B cell (primary cell): ENCODE results near the gene UBE2D3. TPM values are rescaled to one million over a fixed set of nuclear protein-coding genes. Genes with fewer than 3 reads are reported as not detected.

Experiments
- ATAC-seq: fragments of 200-7000 bp; cut with Tn5 transposase; one replicate; pipeline ENCODE4 v1.10.0; 2021; ENCODE audit warnings: low read depth, mild to moderate bottlenecking, moderate number of reproducible peaks, moderate library complexity
- CTCF ChIA-PET: fragments of 350-600 bp; sonication (Branson Sonifier 250); formaldehyde crosslinking; loops from one replicate; lab custom pipeline; 2021; ENCODE audit warnings: antibody characterized with exemption, inconsistent platforms; lab: Charles Lee
- POLR2A ChIA-PET: fragments of 350-600 bp; sonication (Branson Sonifier 250); formaldehyde crosslinking; loops from one replicate; lab custom pipeline; 2021; ENCODE audit warnings: antibody characterized with exemption; lab: Charles Lee
- DNase-seq: peaks from one replicate; pipeline ENCODE4 v3.0.0; 2013
- H2AFZ ChIP-seq: 2 replicates; pipeline ENCODE4 v1.6.1; 2012; ENCODE audit warnings: mild to moderate bottlenecking, low read depth, low read length; ENCODE audit not compliant: insufficient read depth, poor library complexity, severe bottlenecking
- H3K27ac ChIP-seq, 2 donors: 1 replicate in 1 of 2; 2 replicates in 1 of 2; pipeline ENCODE4 v1.5.1; 2012 to 2013; ENCODE audit warnings: low read length in 2 of 2, mild to moderate bottlenecking in 2 of 2, moderate library complexity in 1 of 2
- H3K27me3 ChIP-seq, 4 experiments: fragments of 200-600 bp in 1 of 4; sonication (generic) in 1 of 4; replicated peaks in 1 of 4; 1 replicate in 2 of 4; 2 replicates in 2 of 4; pipeline versions ENCODE4 v1.6.1 to v1.7.0; 2013 to 2016; ENCODE audit warnings: low read length in 3 of 4, mild to moderate bottlenecking in 2 of 4, mixed read lengths in 1 of 4, moderate library complexity in 1 of 4; ENCODE audit not compliant: insufficient read depth in 4 of 4, control insufficient read depth in 3 of 4; ENCODE audit errors: control extremely low read depth in 1 of 4
- H3K36me3 ChIP-seq, 2 experiments: replicated peaks in 1 of 2; 1 replicate in 1 of 2; 2 replicates in 1 of 2; pipeline versions ENCODE4 v1.6.1 to v1.7.1; 2013; ENCODE audit warnings: low read length in 1 of 2; ENCODE audit not compliant: insufficient read depth in 2 of 2, control insufficient read depth in 1 of 2; ENCODE audit errors: control extremely low read depth in 1 of 2, extremely low read depth in 1 of 2
- H3K4me1 ChIP-seq, 2 donors: fragments of 200-600 bp in 1 of 2; sonication (generic) in 1 of 2; 1 replicate in 1 of 2; 2 replicates in 1 of 2; pipeline versions ENCODE4 v1.5.1 to v1.6.1; 2013 to 2017; ENCODE audit warnings: low read length in 2 of 2; ENCODE audit not compliant: control insufficient read depth in 2 of 2, insufficient read depth in 2 of 2
- H3K4me2 ChIP-seq: replicated peaks from 2 replicates; pipeline ENCODE3; 2012; ENCODE audit warnings: mild to moderate bottlenecking, low read depth, low read length; ENCODE audit not compliant: poor library complexity, severe bottlenecking
- H3K4me3 ChIP-seq, 5 experiments: fragments of 200-600 bp in 1 of 5; sonication (generic) in 1 of 5; 1 replicate in 3 of 5; 2 replicates in 2 of 5; pipeline versions ENCODE4 v1.5.1 to v1.7.0; 2011 to 2016; ENCODE audit warnings: low read length in 4 of 5, mild to moderate bottlenecking in 4 of 5, low read depth in 2 of 5, control low read depth in 1 of 5, moderate library complexity in 1 of 5; ENCODE audit not compliant: insufficient read depth in 1 of 5; ENCODE audit errors: control extremely low read depth in 1 of 5, extremely low read depth in 1 of 5
- H3K79me2 ChIP-seq: fragments of 200-600 bp; sonication (generic); one replicate; pipeline ENCODE4 v1.6.0; 2016; ENCODE audit warnings: low read length; ENCODE audit not compliant: control insufficient read depth, insufficient read depth
- H3K9ac ChIP-seq: fragments of 200-600 bp; sonication (generic); 2 replicates; pipeline ENCODE4 v1.6.1; 2017; ENCODE audit warnings: mild to moderate bottlenecking, low read length, moderate library complexity
- H3K9me3 ChIP-seq, 3 donors: one replicate each; pipeline versions ENCODE4 v1.6.1 to v1.7.1; 2013; ENCODE audit warnings: low read length in 2 of 3; ENCODE audit not compliant: control insufficient read depth in 2 of 3, insufficient read depth in 1 of 3; ENCODE audit errors: control extremely low read depth in 1 of 3
- H4K20me1 ChIP-seq: 2 replicates; pipeline ENCODE4 v1.6.0; 2012; ENCODE audit warnings: mild to moderate bottlenecking, low read length; ENCODE audit not compliant: insufficient read depth, control insufficient read depth, poor library complexity, severe bottlenecking
- H3K27ac Mint-ChIP-seq: one replicate; pipeline ENCODE4 v1.8.0; 2021; ENCODE audit warnings: mixed read lengths
- H3K27me3 Mint-ChIP-seq: one replicate; pipeline ENCODE4 v1.8.0; 2021; ENCODE audit warnings: mixed read lengths
- H3K4me1 Mint-ChIP-seq: one replicate; pipeline ENCODE4 v1.8.0; 2021; ENCODE audit warnings: mixed read lengths
- H3K4me3 Mint-ChIP-seq: one replicate; pipeline ENCODE4 v1.8.0; 2021; ENCODE audit warnings: mixed read lengths
- H3K9me3 Mint-ChIP-seq: one replicate; pipeline ENCODE4 v1.8.0; 2022; ENCODE audit warnings: mixed read lengths; ENCODE audit not compliant: insufficient read depth
- EZH2 ChIP-seq: IDR thresholded peaks from 2 replicates; pipeline ENCODE4 v1.6.1; 2012; ENCODE audit warnings: borderline replicate concordance, low read depth, mild to moderate bottlenecking, moderate library complexity, low read length; ENCODE audit not compliant: insufficient read depth, poor library complexity, severe bottlenecking
- WGBS: methylation state at CpG from one replicate; pipeline ENCODE4 v1.1.5; 2013; ENCODE audit warnings: missing lambda C conversion rate; ENCODE audit not compliant: insufficient coverage; 5-methylcytosine and 5-hydroxymethylcytosine counted together
- intact Hi-C: fragments of 100-400 bp; cut with micrococcal nuclease; formaldehyde crosslinking; loops from one replicate; pipeline ENCODE4 v1.10.0; 2022
- polyA plus RNA-seq: library from polyadenylated mRNA; depleted of rRNA; stranded (reverse); fragments of >200 nt; gene quantifications from 2 replicates; pipeline ENCODE4 v1.2.3, GENCODE V29; 2012
- total RNA-seq, 2 donors: library from RNA; stranded (reverse); fragments of 120-200 nt in 1 of 2; gene quantifications; 1 replicate in 1 of 2; 2 replicates in 1 of 2; pipeline versions ENCODE4 v1.2.3 to v1.2.4, GENCODE V29; 2013 to 2022
- TF ChIP-seq, protein P1 (sequence below): fragments of 200-600 bp; IDR thresholded peaks from one replicate; pipeline ENCODE4 v1.8.0; 2022; ENCODE audit warnings: antibody characterized with exemption, mild to moderate bottlenecking

Gene UBE2D3
- total and polyA plus RNA-seq, 2 donors (not counting 1 experiment from before 2014, with no cell fraction given): 223 to 264 TPM

- Histone ChIP-seq H3K36me3 (peaks cover 4 to 53% of the 10 kb centered on the region in 2 experiments), H3K27ac (no peak overlapping the region), H3K4me3 (no peak overlapping the region), H3K4me2 (no peak overlapping the region), H3K9ac (no peak overlapping the region), H4K20me1 (no peaks in the 10 kb centered on the region), H2AFZ (no peak overlapping the region), H3K27me3 (no peaks in the 10 kb centered on the region), H3K79me2 (no peaks in the 10 kb centered on the region), H3K9me3 (no peaks in the 10 kb centered on the region), H3K4me1 (no peaks in the 10 kb centered on the region)
- Mint-ChIP-seq H3K4me1 (peaks cover 3% of the 10 kb centered on the region), H3K27me3 (no peaks in the 10 kb centered on the region), H3K4me3 (no peak overlapping the region), H3K27ac (no peak overlapping the region), H3K9me3 (no peaks in the 10 kb centered on the region)
- WGBS: no CpG with 5 or more reads among the region's 2 CpGs
- no peak for DNase-seq
- ChIA-PET POLR2A (no interaction called here), CTCF (interaction anchor here (1.4 kb wide), 1 partner anchor 34 kb away, joined by 3 read pairs; the partner anchor contains the start of gene MANBA)
- ATAC-seq: no peak
- no peak for TF ChIP-seq EZH2
- TF ChIP-seq, protein P1, sequence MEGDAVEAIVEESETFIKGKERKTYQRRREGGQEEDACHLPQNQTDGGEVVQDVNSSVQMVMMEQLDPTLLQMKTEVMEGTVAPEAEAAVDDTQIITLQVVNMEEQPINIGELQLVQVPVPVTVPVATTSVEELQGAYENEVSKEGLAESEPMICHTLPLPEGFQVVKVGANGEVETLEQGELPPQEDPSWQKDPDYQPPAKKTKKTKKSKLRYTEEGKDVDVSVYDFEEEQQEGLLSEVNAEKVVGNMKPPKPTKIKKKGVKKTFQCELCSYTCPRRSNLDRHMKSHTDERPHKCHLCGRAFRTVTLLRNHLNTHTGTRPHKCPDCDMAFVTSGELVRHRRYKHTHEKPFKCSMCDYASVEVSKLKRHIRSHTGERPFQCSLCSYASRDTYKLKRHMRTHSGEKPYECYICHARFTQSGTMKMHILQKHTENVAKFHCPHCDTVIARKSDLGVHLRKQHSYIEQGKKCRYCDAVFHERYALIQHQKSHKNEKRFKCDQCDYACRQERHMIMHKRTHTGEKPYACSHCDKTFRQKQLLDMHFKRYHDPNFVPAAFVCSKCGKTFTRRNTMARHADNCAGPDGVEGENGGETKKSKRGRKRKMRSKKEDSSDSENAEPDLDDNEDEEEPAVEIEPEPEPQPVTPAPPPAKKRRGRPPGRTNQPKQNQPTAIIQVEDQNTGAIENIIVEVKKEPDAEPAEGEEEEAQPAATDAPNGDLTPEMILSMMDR: no peak
- intact Hi-C loops: loop anchor here (5.0 kb wide), 2 partner anchors 32 to 53 kb away; partner anchors contain the start of gene UBE2D3
These were observed 32.4 kb downstream of the UBE2D3 start for GRCh38 chr4:102794999-102795398.

DNA sequence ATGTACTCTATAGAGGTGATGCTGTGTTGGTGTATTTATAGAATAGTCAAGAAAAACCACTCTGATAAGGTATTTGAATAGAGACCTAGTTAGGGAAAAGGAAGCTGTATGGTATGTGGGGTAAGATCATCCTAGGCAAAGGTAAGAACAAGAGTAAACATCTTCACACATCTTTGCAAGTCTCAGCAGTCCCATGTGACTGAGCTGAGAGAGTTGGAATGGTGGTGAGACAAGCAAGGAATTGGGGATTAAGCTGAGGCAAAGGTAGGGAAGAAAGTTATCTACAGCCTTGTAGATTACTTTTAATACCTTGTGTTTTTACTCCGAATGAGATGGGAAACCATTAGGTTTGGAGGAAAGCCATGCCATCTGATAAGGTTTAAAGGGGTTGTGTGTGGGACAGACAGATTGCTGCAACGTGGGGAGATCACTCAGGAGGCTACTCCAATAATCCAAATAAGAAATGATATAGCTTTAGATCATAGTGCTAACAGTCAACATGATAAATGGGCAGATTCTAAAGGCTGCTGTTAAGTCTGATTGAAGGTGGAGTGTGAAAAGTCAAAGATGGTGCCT, 34.9 kb downstream of the UBE2D3 start:
- H3K27me3 ChIP-seq: no peaks in the 10 kb centered on the region
- Mint-ChIP-seq H3K4me1 (peaks cover 7% of the 10 kb centered on the region), H3K9me3 (peaks cover 1% of the 10 kb centered on the region), H3K4me3 (no peak overlapping the region), H3K27me3 (no peaks in the 10 kb centered on the region), H3K27ac (no peak overlapping the region)
- H3K36me3 ChIP-seq: peaks cover 3 to 30% of the 10 kb centered on the region in 2 experiments
- ChIA-PET CTCF (no interaction called here), POLR2A (no interaction called here)
- no peak overlapping the region for H3K27ac ChIP-seq
- no peak overlapping the region for H3K4me2 ChIP-seq
- no peaks in the 10 kb centered on the region for H4K20me1 ChIP-seq
- no peaks in the 10 kb centered on the region for H3K4me1 ChIP-seq
- no peak overlapping the region for H3K4me3 ChIP-seq
- no peak for ATAC-seq
- H2AFZ ChIP-seq: no peak overlapping the region
- intact Hi-C loops: loop anchor here (5.0 kb wide), 1 partner anchor 35 kb away; the partner anchor contains the start of gene UBE2D3
- WGBS: no CpG with 5 or more reads among the region's 2 CpGs
- TF ChIP-seq, protein P1: no peak
- TF ChIP-seq EZH2: no peak
- no peaks in the 10 kb centered on the region for H3K9me3 ChIP-seq
- no peak for DNase-seq
- no peaks in the 10 kb centered on the region for H3K79me2 ChIP-seq
- H3K9ac ChIP-seq: no peak overlapping the region
